GM18498 (cell line): ENCODE results near the gene PHLDB3.
"Not testable (repeated sequence)": the region's sequence is repeated elsewhere in the genome, so short reads cannot be mapped to it uniquely, and the experiment has no call there.

Experiments
- ATAC-seq: cut with Tn5 transposase; IDR thresholded peaks from one replicate; pipeline ENCODE4 v1.9.1; 2021; ENCODE audit warnings: mild to moderate bottlenecking, moderate library complexity; ENCODE audit not compliant: unreplicated experiment

Gene PHLDB3

DNA sequence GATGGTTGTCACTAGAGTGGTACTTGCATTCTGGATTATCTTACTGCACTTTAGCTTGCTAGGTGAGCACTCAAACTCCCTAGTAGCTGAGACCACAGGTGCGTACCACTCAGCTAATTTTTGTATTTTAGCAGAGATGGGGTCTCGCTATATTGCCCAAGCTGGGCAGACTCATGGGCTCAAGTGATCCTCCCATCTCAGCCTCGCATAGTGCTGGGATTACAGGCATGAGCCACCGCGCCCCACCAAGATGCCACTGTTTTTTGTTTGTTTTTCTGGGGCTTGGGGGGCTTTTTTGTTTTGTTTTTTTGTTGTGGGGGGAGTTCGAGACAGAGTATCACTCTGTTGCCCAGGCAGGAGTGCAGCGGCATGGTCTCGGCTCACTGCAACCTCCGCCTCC lies 56.9 kb downstream of the PHLDB3 start:
- no peak for ATAC-seq

- ATAC-seq = no peak
Observed at GRCh38 chr19:43446746-43447489, 57.6 kb downstream of the PHLDB3 start.

GRCh38 chr19:43445426-43445825 lies 59.1 kb downstream of the PHLDB3 start:
- no peak for ATAC-seq

DNA sequence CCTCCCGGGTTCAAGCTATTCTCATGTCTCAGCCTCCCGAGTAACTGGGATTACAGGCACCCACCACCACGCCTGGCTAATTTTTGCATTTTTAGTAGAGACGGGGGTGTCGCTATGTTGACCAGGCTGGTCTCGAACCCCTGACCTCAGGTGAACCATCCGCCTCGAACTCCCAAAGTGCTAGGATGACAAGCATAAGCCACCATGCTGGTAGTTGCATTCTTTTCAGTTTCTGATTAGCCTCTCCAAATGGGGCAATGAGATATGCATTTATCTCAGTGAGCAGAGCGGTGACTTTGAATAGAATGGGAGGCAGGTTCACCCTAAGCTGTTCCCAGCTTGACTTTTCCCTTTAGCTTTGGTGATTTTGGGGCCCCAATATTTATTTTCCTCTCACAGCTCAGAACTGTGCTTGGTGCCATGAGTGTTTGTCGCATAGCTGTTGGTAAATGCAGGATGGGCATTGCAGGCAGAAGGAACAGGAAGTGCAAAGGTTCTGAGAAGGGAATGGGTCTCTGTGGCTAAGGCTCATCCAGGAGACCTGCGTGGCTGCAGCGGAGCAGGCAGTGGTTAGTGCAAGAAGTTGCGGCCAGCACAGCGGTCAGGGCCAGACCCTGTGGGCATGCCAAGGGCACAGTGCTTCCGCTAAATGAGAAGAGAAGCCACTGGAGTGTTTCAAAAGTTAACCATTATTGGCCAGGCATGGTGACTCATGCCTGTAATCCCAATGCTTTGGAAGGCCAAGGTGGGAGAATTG lies 59.8 kb downstream of the PHLDB3 start:
- no peak for ATAC-seq

DNA sequence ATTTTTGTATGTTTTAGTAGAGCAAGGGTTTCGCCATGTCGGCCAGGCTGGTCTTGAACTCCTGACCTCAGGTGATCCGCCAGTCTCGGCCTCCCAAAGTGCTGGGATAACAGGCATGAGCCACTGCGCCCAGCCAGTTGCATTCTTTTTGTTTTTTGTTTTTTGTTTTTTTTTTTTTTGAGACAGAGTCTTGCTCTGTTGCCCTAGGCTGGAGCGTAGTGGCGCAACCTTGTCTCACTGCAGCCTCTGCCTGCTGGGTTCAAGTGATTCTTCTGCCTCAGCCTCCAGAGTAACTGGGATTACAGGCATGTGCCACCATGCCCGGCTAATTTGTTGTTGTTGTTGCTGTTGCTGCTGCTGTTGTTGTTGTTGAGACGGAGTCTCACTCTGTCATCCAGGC lies 60.5 kb downstream of the PHLDB3 start:
- ATAC-seq = not testable (repeated sequence)

GRCh38 chr19:43441716-43442115 lies 62.8 kb downstream of the PHLDB3 start:
- no peak for ATAC-seq

DNA sequence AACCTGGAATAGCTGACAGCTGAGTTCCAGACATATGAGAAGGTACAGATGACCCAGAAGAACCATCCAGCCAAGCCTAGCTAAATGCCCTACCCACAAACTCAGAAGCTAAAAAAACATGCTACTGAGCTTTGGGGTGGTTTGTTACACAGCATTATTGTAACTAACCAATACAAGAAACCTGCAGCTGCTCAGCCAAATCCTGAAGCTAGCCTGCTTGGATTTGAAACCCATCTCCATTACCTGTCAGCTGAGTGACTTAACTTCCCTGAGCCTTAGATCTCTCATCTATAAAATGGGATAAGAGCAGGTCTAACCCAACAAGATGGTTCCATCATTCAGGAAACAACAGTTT lies 64.9 kb downstream of the PHLDB3 start:
- ATAC-seq = no peak

- ATAC-seq = no peak
Observed at GRCh38 chr19:43439032-43439708, 65.4 kb downstream of the PHLDB3 start.

DNA sequence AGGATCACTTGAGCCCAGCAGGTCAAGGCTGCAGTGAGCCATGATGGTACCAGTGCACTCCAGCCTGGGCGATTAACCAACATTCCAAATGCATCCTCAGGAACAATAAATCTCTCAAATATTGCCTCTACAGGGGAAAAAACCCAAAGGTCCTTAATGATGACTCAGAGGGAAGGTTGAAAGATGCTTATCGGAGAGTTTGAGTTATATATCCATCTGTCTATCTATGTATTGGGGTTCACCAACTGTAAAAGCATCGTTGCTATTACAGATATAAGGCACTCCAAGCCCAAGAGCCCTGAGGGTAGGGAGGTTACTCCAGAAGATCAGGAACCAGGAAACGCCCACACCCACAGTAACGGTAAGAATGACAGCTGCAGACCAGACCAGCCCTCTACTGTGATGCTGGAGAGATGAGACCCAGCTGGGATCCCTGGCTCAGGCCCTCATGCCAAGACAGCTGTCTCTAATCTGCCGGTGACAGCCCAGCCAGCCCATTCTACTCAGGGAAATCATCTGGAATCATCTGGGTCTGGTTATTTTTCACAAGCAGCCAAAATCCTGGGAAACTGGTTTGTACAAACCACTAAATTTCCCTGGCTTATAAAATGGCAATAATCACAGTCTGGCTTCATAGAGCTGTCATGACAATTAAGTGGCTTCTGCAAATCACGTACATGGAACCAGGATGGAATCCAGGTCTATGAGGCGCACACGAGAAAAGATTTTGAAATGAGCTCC lies 66.1 kb downstream of the PHLDB3 start:
- ATAC-seq = no peak

- no peak for ATAC-seq
Observed at GRCh38 chr19:43437712-43438111, 66.8 kb downstream of the PHLDB3 start.

GRCh38 chr19:43437284-43437683 lies 67.3 kb downstream of the PHLDB3 start:
- ATAC-seq = not testable (repeated sequence)

- ATAC-seq = no peak
Observed at GRCh38 chr19:43435775-43436174, 68.8 kb downstream of the PHLDB3 start.

DNA sequence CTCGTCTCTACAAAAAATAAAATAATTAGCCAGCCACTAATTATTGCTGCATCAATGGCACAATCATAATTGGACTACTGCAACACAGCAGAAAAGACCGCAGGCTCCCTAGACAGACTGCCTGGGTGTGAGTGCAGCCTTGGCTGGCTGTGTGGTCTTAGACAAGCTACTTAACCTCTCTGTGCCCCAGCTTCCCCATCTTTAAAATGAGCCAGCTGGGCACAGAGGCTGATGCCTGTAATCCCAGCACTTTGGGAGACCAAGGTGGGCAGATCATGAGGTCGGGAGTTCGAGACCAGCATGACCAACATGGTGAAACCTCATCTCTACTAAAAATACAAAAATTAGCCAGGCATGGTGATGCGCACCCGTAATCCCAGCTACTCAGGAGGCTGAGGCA lies 70.9 kb downstream of the PHLDB3 start:
- no peak for ATAC-seq

- ATAC-seq = no peak
Observed at GRCh38 chr19:43433358-43433673, 71.2 kb downstream of the PHLDB3 start.

DNA sequence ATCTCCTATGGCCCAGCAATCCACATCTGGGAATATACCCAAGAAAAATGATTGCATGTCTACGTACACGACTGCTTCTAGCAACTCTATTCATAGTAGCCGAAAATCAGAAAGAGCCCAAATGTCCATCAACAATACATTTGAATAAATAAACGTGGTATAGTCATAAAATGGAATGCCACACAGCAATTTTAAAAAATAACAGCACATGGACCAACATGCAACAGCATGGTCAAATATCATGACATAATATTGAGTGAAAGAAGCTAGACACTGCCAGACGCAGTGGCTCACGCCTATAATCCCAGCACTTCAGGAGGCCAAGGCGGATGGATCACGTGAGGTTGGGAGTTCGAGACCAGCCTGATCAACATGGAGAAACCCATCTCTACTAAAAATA lies 73.6 kb downstream of the PHLDB3 start:
- no peak for ATAC-seq

DNA sequence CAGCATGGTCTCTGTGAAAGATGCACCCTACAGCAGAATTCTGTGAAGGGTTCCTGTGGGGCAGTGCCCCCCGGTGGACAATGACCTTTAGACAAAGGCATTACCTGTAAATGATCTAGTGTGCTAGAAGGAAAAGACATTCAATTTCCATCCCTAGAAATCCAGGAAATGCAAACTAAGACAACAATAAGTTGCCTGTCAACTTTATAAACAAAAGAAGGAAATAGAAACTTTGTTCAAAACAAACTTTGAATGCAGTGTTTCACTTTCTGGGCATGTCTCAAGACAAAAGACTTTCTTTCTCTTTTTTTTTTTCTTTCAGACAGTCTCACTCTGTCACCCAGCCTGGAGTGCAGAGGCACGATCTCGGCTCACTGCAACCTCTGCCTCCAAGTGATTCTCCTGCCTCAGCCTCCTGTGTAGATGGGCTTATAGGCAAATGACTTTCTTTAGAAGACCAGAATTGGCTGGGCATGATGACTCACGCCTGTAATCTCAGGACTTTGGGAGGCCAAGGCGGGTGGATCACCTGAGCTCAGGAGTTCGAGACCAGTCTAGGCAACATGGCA lies 74.3 kb downstream of the PHLDB3 start:
- ATAC-seq = no peak

DNA sequence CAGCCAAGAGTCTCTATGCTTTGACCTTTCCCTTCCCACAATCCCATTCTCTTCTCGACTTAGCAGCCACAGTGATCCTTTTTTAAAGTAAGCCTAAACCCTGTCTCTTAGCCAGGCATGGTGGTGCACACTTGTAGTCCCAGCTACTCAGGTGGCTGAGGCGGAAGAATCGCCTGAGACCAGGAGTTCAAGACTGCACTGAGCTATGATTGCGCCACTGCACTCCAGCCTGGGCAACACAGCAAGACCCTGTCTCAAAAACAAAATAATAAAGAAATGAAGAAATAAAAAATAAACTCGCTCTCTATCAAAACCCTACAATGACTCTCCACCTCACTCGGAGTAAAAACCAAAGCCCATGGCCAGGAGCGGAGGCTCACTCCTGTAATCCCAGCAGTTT lies 75.2 kb downstream of the PHLDB3 start:
- no peak for ATAC-seq

GRCh38 chr19:43425567-43426392 lies 78.8 kb downstream of the PHLDB3 start:
- no peak for ATAC-seq
